Upper lobe of left lung (tissue), 6 donors: ENCODE data around the gene APBB2. TPM values are rescaled to one million over a fixed set of nuclear protein-coding genes. Genes with fewer than 3 reads are reported as not detected.
A peak's percentile ranks its signal among the peaks of the same experiment; 100 is the strongest.

Experiments
- ATAC-seq, 2 donors: fragments of 200-7000 bp; cut with Tn5 transposase; one replicate each; pipeline ENCODE4 v1.9.1; 2022; ENCODE audit warnings: mild to moderate bottlenecking in 2 of 2, moderate library complexity in 2 of 2; ENCODE audit not compliant: low FRiP score in 2 of 2
- DNase-seq, 2 donors: peaks; one replicate each; pipeline ENCODE4 v3.0.0-alpha.2; 2019 to 2020
- H3K27ac ChIP-seq, 4 donors: fragments of 200-600 bp; sonication (generic); one replicate each; pipeline ENCODE4 v1.5.1; 2016 to 2019
- H3K27me3 ChIP-seq, 4 donors: fragments of 200-600 bp; sonication (generic); one replicate each; pipeline ENCODE4 v1.5.1; 2017 to 2019
- H3K36me3 ChIP-seq, 4 donors: fragments of 200-600 bp; sonication (generic); one replicate each; pipeline ENCODE4 v1.5.1; 2016 to 2019
- H3K4me1 ChIP-seq, 4 donors: fragments of 200-600 bp; sonication (generic); one replicate each; pipeline ENCODE4 v1.5.1; 2018 to 2019
- H3K4me3 ChIP-seq, 4 donors: fragments of 200-600 bp; sonication (generic); one replicate each; pipeline ENCODE4 v1.5.1; 2017 to 2019; ENCODE audit warnings: mild to moderate bottlenecking in 2 of 4, moderate library complexity in 1 of 4
- H3K9me3 ChIP-seq, 4 donors: fragments of 200-600 bp; sonication (generic); one replicate each; pipeline ENCODE4 v1.5.1; 2018 to 2019
- CTCF ChIP-seq, 6 experiments: fragments of 450-650 bp in 4 of 6; fragments of 200-600 bp in 2 of 6; sonication (generic) in 2 of 6; IDR thresholded peaks; one replicate each; pipeline ENCODE4 v1.5.1; 2016 to 2019; ENCODE audit warnings: antibody characterized with exemption in 6 of 6
- EP300 ChIP-seq, 4 donors: sonication (generic); formaldehyde crosslinking; IDR thresholded peaks; one replicate each; pipeline ENCODE4 v1.5.1; 2017; ENCODE audit warnings: antibody characterized with exemption in 4 of 4, control low read depth in 2 of 4
- POLR2A ChIP-seq, 4 donors: fragments of 450-650 bp; IDR thresholded peaks; one replicate each; pipeline ENCODE4 v1.5.1; 2016 to 2017; ENCODE audit warnings: antibody characterized with exemption in 4 of 4, mild to moderate bottlenecking in 2 of 4
- POLR2AphosphoS5 ChIP-seq, 2 donors: sonication (generic); formaldehyde crosslinking; IDR thresholded peaks; one replicate each; pipeline ENCODE4 v1.5.1; 2017; ENCODE audit warnings: antibody characterized with exemption in 2 of 2
- WGBS, 2 donors: methylation state at CpG; one replicate each; pipeline ENCODE4 v1.1.5; 2017 to 2018; 5-methylcytosine and 5-hydroxymethylcytosine counted together
- total RNA-seq, 6 donors: library from RNA; depleted of rRNA in 4 of 6; stranded (reverse); fragments of >200 nt in 4 of 6; gene quantifications; one replicate each; pipeline versions ENCODE4 v1.1.0 to v1.2.1, GENCODE V29; 2016 to 2021
- donor health status: DM: no; HTN: no; CAD: no; lungs with moderate emphysema.
- donor health status: DM: no; HTN: yes; CAD: no; lungs with severe emphysema.

The APBB2 gene
- total RNA-seq, 6 donors from 2014 or later: 69.5 to 168 (median 102) TPM

DNA sequence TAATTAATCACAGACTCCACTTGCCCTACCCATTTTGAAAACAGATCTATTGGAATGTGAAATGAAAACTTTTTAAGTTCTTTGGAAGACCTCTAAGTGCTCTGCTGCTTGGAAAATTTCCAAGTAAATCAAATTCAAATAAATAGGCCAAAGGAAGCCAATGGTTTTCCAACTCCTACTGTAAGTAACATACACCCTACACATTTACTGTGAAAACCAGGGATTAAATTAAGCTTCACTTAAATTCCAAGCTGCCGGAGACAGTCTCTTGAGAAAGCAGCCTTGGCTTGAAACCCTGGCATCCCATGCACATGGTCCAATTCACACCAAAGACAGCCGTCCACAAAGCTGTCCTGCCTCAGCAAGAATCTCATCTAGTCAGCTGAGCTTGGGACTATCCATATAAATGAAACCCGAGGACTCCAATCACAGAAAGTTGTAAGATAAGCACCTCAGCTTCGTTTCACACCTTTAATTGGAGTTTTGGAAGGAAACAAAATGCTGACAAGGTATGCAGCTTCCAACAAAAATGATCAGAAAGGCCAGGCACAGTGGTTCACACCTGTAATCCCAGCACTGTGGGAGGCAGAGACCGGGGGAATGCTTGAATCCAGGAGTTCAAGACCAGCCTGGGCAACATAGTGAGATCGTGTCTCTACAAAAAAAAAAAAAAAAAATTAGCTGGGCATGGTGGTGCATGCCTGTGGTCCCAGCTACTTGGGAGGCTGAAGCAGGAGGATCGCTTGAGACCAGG, 88.6 kb downstream of the APBB2 start:
- no peaks in the 10 kb centered on the region for H3K27me3 ChIP-seq
- no peak for ATAC-seq
- no peak for DNase-seq
- peaks cover 5 to 37% (median 17%) of the 10 kb centered on the region in 4 donors for H3K4me1 ChIP-seq
- H3K4me3 ChIP-seq: no peak overlapping the region
- WGBS, 2 donors: 84 to 86% methylated on average over 7 of the region's 7 CpGs
- TF ChIP-seq POLR2A (IDR thresholded peaks at IDR 0.05): no peak
- no peak for TF ChIP-seq EP300 (IDR thresholded peaks at IDR 0.05)
- TF ChIP-seq CTCF (IDR thresholded peaks at IDR 0.05): no peak
- TF ChIP-seq POLR2AphosphoS5 (IDR thresholded peaks at IDR 0.05): no peak
- H3K9me3 ChIP-seq: no peaks in the 10 kb centered on the region
- peak overlapping the region; percentile 13 to 76 (median 43) for H3K27ac ChIP-seq
- H3K36me3 ChIP-seq: no peaks in the 10 kb centered on the region

GRCh38 chr4:41124916-41125548, 89.3 kb downstream of the APBB2 start:
- TF ChIP-seq POLR2AphosphoS5 (IDR thresholded peaks at IDR 0.05) (no peak), EP300 (IDR thresholded peaks at IDR 0.05) (peak in 1 of 4 donors; percentile 24), CTCF (IDR thresholded peaks at IDR 0.05) (no peak)
- Histone ChIP-seq H3K27me3 (no peaks in the 10 kb centered on the region), H3K9me3 (no peaks in the 10 kb centered on the region), H3K36me3 (no peaks in the 10 kb centered on the region), H3K27ac (peak overlapping the region; percentile 40 to 76 (median 48)), H3K4me1 (peaks cover 6 to 41% (median 22%) of the 10 kb centered on the region in 4 donors), H3K4me3 (no peak overlapping the region)
- 55 to 62% methylated on average over 3 of the region's 3 CpGs for WGBS, 2 donors
- peak in 1 of 2 donors; percentile 71 for ATAC-seq
- no peak for DNase-seq

- no peak for DNase-seq
- Histone ChIP-seq H3K27ac (no peak overlapping the region), H3K27me3 (no peaks in the 10 kb centered on the region), H3K4me1 (peaks cover 12 to 34% (median 27%) of the 10 kb centered on the region in 4 donors), H3K36me3 (no peaks in the 10 kb centered on the region), H3K4me3 (no peak overlapping the region), H3K9me3 (no peaks in the 10 kb centered on the region)
- TF ChIP-seq CTCF (IDR thresholded peaks at IDR 0.05) (no peak), EP300 (IDR thresholded peaks at IDR 0.05) (no peak), POLR2A (IDR thresholded peaks at IDR 0.05) (no peak), POLR2AphosphoS5 (IDR thresholded peaks at IDR 0.05) (no peak)
- ATAC-seq: no peak
- 94 to 99% methylated on average over 7 of the region's 7 CpGs for WGBS, 2 donors
Measured at GRCh38 chr4:41122775-41123174, 91.6 kb downstream of the APBB2 start.

GRCh38 chr4:41122309-41122708, 92.0 kb downstream of the APBB2 start:
- ATAC-seq (no peak), DNase-seq (no peak)
- no peaks in the 10 kb centered on the region for H3K36me3 ChIP-seq
- TF ChIP-seq POLR2A (IDR thresholded peaks at IDR 0.05) (no peak), EP300 (IDR thresholded peaks at IDR 0.05) (no peak), POLR2AphosphoS5 (IDR thresholded peaks at IDR 0.05) (no peak), CTCF (IDR thresholded peaks at IDR 0.05) (no peak)
- peaks cover 12 to 34% (median 27%) of the 10 kb centered on the region in 4 donors for H3K4me1 ChIP-seq
- H3K27me3 ChIP-seq: no peaks in the 10 kb centered on the region
- no peaks in the 10 kb centered on the region for H3K9me3 ChIP-seq
- H3K27ac ChIP-seq: peak overlapping the region in 1 of 4 donors; percentile 39
- H3K4me3 ChIP-seq: no peak overlapping the region
